K562 (cell line): ENCODE data around the gene SH3GLB2. TPM values are rescaled to one million over a fixed set of nuclear protein-coding genes. Genes with fewer than 3 reads are reported as not detected.

Experiments
- ATF1 ChIP-seq, 2 experiments: fragments of 450-650 bp in 1 of 2; IDR thresholded peaks; 2 replicates each; pipeline ENCODE4 v1.6.1; 2016; ENCODE audit warnings: missing compliant biosample characterization in 1 of 2, missing genetic modification characterization in 1 of 2
- CREM ChIP-seq: IDR thresholded peaks from 2 replicates; pipeline ENCODE4 v1.6.1; 2014; ENCODE audit warnings: antibody characterized with exemption, low read depth
- EGR1 ChIP-seq: fragments of 450-650 bp; conservative IDR thresholded peaks from 2 replicates; pipeline ENCODE4 v1.6.1; 2017; ENCODE audit warnings: mild to moderate bottlenecking
- HDAC1 ChIP-seq, 2 experiments: fragments of 450-650 bp; IDR thresholded peaks; 2 replicates each; pipeline ENCODE4 v1.6.1; 2016 to 2017; ENCODE audit warnings: inconsistent platforms in 1 of 2, mild to moderate bottlenecking in 1 of 2, moderate library complexity in 1 of 2
- JUND ChIP-seq, 2 experiments: IDR thresholded peaks; 2 replicates in 1 of 2; 3 replicates in 1 of 2; pipeline ENCODE4 v1.6.1; 2011; ENCODE audit warnings: borderline replicate concordance in 2 of 2, low read depth in 2 of 2, low read length in 2 of 2, improper control_type of control experiment in 1 of 2, missing biosample characterization in 1 of 2, missing genetic modification characterization in 1 of 2, missing genetic modification reagents in 1 of 2
- KDM4B ChIP-seq, 2 experiments: fragments of 450-650 bp in 1 of 2; sonication (generic) in 1 of 2; IDR thresholded peaks; 2 replicates each; pipeline ENCODE4 v1.6.1; 2016 to 2017; ENCODE audit warnings: borderline replicate concordance in 2 of 2, antibody characterized with exemption in 1 of 2, low read depth in 1 of 2, mild to moderate bottlenecking in 1 of 2
- PHF8 ChIP-seq: fragments of 200-600 bp; sonication (generic); IDR thresholded peaks from 2 replicates; pipeline ENCODE4 v1.6.1; 2012; ENCODE audit warnings: mixed run types, mild to moderate bottlenecking, inconsistent platforms, low read length, moderate library complexity, borderline replicate concordance
- POLR3A ChIP-seq: IDR thresholded peaks from 2 replicates; pipeline ENCODE4 v1.6.1; 2011; ENCODE audit warnings: borderline replicate concordance, mild to moderate bottlenecking, moderate library complexity; ENCODE audit not compliant: insufficient read length, insufficient read depth; ENCODE audit errors: extremely low read depth
- RBM17 ChIP-seq: fragments of 200-400 bp; formaldehyde crosslinking; IDR thresholded peaks from 2 replicates; pipeline ENCODE4 v1.6.1; 2017; ENCODE audit warnings: low read depth, mild to moderate bottlenecking, low read length, borderline replicate concordance
- ZNF197 ChIP-seq: fragments of 200-800 bp; sonication (Bioruptor generic); IDR thresholded peaks from 2 replicates; pipeline ENCODE4 v1.6.1; 2016; ENCODE audit warnings: low read depth, missing genetic modification characterization, missing compliant biosample characterization
- polyA plus RNA-seq, 8 experiments: library from polyadenylated mRNA; depleted of rRNA in 4 of 8; stranded (reverse) in 5 of 8; unstranded in 3 of 8; fragments of >200 nt; fragmentation: Nextera tagmentation in 2 of 8; fragmentation: Illumina TruSeq in 1 of 8; extraction: Ambion mirVana in 2 of 8; extraction: Trizol in 1 of 8; gene quantifications; 2 replicates each; pipeline versions ENCODE4 v1.2.1 to v1.2.3, GENCODE V29; 2011 to 2014; ENCODE audit warnings: inconsistent platforms in 1 of 8, missing spikeins in 1 of 8
- total RNA-seq, 7 experiments: library from RNA; depleted of rRNA in 6 of 7; stranded (reverse); fragments of >200 nt in 6 of 7; fragmentation: Illumina TruSeq in 2 of 7; extraction: Trizol in 2 of 7; gene quantifications; 2 replicates each; pipeline versions ENCODE4 v1.2.1 to v1.2.3, GENCODE V29; 2011 to 2021; ENCODE audit warnings: low replicate concordance in 1 of 7
- TF ChIP-seq, protein P1 (sequence below): fragments of 450-650 bp; IDR thresholded peaks from 2 replicates; pipeline ENCODE4 v1.6.1; 2017; ENCODE audit warnings: antibody characterized with exemption, mild to moderate bottlenecking
- TF ChIP-seq, protein P2 (sequence below): fragments of 450-650 bp; IDR thresholded peaks from 2 replicates; pipeline ENCODE4 v1.6.1; 2016
- TF ChIP-seq, protein P3 (sequence below): sonication (generic); formaldehyde crosslinking; IDR thresholded peaks from 2 replicates; pipeline ENCODE4 v1.8.1; 2023; ENCODE audit warnings: mild to moderate bottlenecking, missing genetic modification reagents, moderate library complexity
- TF ChIP-seq, protein P4 (sequence below): sonication (generic); formaldehyde crosslinking; IDR thresholded peaks from 2 replicates; pipeline ENCODE4 v1.8.0; 2022; ENCODE audit warnings: mild to moderate bottlenecking, missing genetic modification reagents
- TF ChIP-seq, protein P5 (sequence below): sonication (generic); formaldehyde crosslinking; IDR thresholded peaks from 2 replicates; pipeline ENCODE4 v1.8.0; 2022; ENCODE audit warnings: missing genetic modification reagents, mild to moderate bottlenecking, moderate library complexity, borderline replicate concordance

Gene SH3GLB2
- total and polyA plus RNA-seq, 9 of the 15 experiments (the other 6 are each of a cell fraction or from before 2014, with no cell fraction given) = 0.20 to 118 (median 58.8) TPM

DNA sequence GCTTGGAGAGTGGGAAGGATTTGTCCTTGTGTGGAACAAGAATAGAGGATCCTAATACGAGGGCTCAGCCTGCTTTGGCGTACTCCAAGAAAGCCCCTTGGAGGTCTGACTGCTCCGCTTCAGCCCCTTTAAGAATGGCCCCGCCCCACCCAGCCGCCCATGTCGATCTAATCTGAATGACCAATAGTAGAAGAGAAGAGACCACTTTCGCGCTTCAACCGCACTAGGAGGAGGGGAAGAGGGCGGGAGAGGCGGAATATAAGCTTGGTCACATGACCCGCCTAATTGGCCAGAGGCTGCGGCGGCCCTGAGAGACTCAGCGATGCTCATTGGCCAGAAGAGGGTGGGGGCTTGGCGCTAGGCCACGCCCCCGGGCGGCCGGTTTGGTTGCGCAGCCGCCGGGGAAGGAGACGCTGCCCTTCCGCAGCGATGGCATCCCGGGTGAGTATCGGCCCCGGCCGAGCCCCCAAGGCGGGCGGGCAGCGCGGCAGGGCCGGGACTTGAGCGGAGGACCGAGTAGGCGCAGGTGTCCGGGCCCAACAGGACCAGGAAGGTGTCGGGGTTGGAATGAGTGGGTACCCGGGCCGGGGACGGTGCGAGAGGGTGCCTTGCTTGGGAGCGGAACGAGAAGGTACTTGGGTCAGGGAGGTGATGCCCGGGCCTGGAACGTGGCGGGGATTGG is 8.3 kb upstream of the SH3GLB2 start, which contains the start of gene MIGA2 (continued):
- TF ChIP-seq, protein P1, sequence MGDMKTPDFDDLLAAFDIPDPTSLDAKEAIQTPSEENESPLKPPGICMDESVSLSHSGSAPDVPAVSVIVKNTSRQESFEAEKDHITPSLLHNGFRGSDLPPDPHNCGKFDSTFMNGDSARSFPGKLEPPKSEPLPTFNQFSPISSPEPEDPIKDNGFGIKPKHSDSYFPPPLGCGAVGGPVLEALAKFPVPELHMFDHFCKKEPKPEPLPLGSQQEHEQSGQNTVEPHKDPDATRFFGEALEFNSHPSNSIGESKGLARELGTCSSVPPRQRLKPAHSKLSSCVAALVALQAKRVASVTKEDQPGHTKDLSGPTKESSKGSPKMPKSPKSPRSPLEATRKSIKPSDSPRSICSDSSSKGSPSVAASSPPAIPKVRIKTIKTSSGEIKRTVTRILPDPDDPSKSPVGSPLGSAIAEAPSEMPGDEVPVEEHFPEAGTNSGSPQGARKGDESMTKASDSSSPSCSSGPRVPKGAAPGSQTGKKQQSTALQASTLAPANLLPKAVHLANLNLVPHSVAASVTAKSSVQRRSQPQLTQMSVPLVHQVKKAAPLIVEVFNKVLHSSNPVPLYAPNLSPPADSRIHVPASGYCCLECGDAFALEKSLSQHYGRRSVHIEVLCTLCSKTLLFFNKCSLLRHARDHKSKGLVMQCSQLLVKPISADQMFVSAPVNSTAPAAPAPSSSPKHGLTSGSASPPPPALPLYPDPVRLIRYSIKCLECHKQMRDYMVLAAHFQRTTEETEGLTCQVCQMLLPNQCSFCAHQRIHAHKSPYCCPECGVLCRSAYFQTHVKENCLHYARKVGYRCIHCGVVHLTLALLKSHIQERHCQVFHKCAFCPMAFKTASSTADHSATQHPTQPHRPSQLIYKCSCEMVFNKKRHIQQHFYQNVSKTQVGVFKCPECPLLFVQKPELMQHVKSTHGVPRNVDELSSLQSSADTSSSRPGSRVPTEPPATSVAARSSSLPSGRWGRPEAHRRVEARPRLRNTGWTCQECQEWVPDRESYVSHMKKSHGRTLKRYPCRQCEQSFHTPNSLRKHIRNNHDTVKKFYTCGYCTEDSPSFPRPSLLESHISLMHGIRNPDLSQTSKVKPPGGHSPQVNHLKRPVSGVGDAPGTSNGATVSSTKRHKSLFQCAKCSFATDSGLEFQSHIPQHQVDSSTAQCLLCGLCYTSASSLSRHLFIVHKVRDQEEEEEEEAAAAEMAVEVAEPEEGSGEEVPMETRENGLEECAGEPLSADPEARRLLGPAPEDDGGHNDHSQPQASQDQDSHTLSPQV = no peak
- TF ChIP-seq POLR3A = no peak
- peak; percentile 52 for TF ChIP-seq EGR1
- TF ChIP-seq RBM17 = no peak
- TF ChIP-seq, protein P2, sequence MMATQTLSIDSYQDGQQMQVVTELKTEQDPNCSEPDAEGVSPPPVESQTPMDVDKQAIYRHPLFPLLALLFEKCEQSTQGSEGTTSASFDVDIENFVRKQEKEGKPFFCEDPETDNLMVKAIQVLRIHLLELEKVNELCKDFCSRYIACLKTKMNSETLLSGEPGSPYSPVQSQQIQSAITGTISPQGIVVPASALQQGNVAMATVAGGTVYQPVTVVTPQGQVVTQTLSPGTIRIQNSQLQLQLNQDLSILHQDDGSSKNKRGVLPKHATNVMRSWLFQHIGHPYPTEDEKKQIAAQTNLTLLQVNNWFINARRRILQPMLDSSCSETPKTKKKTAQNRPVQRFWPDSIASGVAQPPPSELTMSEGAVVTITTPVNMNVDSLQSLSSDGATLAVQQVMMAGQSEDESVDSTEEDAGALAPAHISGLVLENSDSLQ = peak; percentile 98
- TF ChIP-seq, protein P3, sequence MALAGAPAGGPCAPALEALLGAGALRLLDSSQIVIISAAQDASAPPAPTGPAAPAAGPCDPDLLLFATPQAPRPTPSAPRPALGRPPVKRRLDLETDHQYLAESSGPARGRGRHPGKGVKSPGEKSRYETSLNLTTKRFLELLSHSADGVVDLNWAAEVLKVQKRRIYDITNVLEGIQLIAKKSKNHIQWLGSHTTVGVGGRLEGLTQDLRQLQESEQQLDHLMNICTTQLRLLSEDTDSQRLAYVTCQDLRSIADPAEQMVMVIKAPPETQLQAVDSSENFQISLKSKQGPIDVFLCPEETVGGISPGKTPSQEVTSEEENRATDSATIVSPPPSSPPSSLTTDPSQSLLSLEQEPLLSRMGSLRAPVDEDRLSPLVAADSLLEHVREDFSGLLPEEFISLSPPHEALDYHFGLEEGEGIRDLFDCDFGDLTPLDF (CRISPR knock-in tag) = peak; percentile 68
- TF ChIP-seq HDAC1 (IDR thresholded peaks at IDR 0.05) = peak in 1 of 2 experiments; percentile 87; a peak in 2 of 4 replicates
- TF ChIP-seq, protein P4, sequence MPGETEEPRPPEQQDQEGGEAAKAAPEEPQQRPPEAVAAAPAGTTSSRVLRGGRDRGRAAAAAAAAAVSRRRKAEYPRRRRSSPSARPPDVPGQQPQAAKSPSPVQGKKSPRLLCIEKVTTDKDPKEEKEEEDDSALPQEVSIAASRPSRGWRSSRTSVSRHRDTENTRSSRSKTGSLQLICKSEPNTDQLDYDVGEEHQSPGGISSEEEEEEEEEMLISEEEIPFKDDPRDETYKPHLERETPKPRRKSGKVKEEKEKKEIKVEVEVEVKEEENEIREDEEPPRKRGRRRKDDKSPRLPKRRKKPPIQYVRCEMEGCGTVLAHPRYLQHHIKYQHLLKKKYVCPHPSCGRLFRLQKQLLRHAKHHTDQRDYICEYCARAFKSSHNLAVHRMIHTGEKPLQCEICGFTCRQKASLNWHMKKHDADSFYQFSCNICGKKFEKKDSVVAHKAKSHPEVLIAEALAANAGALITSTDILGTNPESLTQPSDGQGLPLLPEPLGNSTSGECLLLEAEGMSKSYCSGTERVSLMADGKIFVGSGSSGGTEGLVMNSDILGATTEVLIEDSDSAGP (CRISPR knock-in tag) = peak; percentile 95
- TF ChIP-seq KDM4B (IDR thresholded peaks at IDR 0.05; ENCODE audit: borderline replicate concordance in 2 of 2, low read depth in 1 of 2) = 0 out of 4 replicates have a peak, but pooled peaks of 1 of the 2 experiments have one; percentile 10
- no peak for TF ChIP-seq ZNF197
- TF ChIP-seq PHF8 = peak; percentile 78; the same call in 1 of the 2 replicates
- no peak for TF ChIP-seq ATF1 (CRISPR knock-in tag; IDR thresholded peaks at IDR 0.05)
- peak; percentile 76 for TF ChIP-seq ATF1 (tag; IDR thresholded peaks at IDR 0.05)
- TF ChIP-seq, protein P5, sequence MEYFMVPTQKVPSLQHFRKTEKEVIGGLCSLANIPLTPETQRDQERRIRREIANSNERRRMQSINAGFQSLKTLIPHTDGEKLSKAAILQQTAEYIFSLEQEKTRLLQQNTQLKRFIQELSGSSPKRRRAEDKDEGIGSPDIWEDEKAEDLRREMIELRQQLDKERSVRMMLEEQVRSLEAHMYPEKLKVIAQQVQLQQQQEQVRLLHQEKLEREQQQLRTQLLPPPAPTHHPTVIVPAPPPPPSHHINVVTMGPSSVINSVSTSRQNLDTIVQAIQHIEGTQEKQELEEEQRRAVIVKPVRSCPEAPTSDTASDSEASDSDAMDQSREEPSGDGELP (CRISPR knock-in tag) = peak; percentile 72
- TF ChIP-seq CREM = peak; percentile 55
- peak; percentile 30; the same call in 1 of the 2 replicates for TF ChIP-seq JUND (IDR thresholded peaks at IDR 0.05; ENCODE audit: borderline replicate concordance, low read depth, low read length)
- no peak for TF ChIP-seq JUND (tag; IDR thresholded peaks at IDR 0.05; ENCODE audit: borderline replicate concordance, low read depth, low read length)
